GM18909 (cell line): ENCODE results near the gene TARBP1.
"Not testable (repeated sequence)": the region's sequence is repeated elsewhere in the genome, so short reads cannot be mapped to it uniquely, and the experiment has no call there.

ENCODE experiments used
- ATAC-seq: cut with Tn5 transposase; IDR thresholded peaks from one replicate; pipeline ENCODE4 v1.9.1; 2021; ENCODE audit warnings: mild to moderate bottlenecking; ENCODE audit not compliant: unreplicated experiment, poor library complexity

Gene TARBP1

DNA sequence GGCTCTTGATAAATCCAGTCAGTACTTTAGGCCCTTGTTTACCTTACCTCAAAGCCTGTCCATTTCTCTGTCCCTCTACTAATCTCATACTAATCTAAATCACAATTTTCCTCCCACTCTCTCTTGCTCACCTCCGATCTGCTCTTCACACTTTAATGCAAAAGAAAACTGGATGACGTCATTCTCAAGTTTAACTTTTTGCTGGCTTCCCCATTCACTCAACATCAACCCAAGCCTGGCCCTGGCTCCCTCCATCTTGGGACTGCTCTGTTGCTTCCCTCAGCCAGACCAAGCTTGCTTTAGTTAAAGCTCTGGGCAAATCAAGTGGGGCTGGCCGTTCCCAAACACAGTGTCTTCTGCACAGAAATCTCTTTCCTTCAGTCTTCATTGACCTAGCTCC, 76.0 kb downstream of the TARBP1 start:
- ATAC-seq = no peak

DNA sequence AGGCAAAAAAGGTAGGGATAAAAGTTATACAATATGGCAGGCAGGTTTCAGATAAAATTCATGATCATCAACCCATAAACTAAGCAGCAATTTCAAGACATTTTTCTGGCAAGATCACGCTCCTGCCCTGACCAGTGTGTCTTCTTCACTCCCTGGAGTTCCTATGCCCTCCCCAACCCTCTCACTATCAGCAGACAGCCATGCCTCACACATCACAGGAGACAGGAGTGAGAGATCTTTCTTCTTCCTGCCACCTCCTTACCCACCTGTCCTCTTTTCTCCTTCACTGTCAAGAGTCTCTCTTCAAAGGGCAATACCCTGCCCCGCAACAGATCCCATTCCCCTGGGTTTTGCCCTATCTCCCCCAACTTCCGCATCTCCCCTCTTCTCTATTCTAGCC, 77.3 kb downstream of the TARBP1 start:
- no peak for ATAC-seq

- peak; percentile 67 for ATAC-seq
Observed at GRCh38 chr1:234400773-234401172, 78.2 kb downstream of the TARBP1 start.

DNA sequence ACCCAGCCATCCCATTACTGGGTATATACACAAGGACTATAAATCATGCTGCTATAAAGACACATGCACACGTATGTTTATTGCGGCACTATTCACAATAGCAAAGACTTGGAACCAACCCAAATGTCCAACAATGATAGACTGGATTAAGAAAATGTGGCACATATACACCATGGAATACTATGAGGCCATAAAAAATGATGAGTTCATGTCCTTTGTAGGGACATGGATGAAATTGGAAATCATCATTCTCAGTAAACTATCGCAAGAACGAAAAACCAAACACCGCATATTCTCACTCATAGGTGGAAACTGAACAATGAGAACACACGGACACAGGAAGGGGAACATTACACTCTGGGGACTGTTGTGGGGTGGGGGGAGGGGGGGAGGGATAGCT, 79.5 kb downstream of the TARBP1 start:
- ATAC-seq = not testable (repeated sequence)

DNA sequence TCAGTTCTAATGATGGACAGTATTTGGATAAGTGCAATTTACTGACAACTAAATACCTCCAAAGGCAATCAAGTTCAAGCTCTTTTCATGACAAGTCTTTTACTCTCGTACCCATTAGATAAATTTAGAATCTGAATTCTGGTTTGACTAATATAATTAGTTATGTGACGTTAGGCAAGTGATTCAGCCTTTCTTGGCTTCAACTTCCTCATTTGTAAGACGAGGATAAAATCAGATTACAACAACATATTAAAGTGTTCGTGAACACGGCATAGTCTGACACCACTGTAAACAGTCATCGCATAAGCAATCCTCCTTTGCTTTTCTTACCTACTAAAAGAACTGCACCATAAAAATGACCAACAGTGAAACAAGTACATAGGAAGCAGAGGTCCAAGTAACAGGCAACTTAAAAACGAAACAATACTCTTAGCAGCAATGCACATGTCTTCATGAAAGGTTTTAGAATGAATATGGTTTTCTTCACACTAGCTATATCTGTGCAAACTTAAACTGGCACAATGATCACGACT, 80.1 kb downstream of the TARBP1 start:
- peak; percentile 47 for ATAC-seq

DNA sequence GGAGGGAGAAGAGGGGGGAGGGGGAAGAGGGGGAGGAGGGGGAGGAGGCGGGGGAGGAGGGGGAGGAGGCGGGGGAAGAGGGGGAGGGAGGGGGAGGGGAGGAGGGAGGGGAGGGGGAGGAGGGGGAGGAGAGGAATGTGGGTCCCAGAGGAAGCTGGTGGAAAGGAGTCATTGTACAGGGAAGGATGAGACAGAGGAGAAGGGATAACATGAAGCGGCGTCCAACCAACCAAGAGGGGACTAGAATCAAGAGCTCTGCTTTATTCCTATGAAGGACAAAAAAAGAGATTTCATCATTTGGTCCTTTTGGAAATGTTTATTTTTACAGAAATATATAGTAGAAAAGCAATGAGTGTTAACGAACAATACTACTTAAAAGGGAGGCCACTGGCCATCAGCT, 81.2 kb downstream of the TARBP1 start:
- no peak for ATAC-seq

DNA sequence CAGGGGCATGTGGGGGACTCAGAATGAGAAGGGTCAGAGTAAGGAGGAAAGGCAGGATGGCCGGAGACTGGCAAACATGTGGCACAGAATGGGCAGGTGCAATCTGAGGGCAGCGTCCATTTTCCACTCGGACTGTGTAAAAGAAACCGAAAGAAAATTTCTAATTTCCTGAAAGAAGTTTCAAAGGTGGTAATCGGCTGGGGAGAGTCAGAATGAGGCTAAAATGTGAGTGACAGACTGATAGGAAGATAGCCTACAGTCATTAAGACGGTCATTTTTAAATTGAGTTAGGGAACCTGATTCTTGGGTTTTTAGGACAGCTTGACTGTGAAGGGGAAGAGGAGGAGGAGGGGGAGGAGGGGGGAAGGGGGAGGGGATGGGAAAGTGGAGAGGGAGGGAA, 82.1 kb downstream of the TARBP1 start:
- no peak for ATAC-seq

DNA sequence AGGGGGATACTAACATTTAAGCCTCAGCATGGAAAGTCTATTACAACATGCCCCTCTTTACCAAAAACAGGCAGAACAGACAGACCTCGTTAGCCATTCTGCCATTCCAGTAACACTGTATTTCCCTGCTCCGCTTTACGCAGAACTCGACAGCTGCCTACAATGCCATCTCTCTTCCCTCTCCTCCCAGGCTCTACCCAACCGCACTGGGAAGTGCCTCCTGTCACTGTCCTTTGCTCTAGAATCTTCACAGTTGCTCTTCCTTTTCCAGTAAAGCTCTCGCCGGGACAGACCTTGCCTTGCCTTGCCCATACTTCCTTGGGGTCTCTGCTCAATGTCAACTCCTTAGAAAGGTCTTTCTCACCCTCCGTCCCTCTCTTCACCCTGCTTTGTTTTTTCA, 82.9 kb downstream of the TARBP1 start:
- ATAC-seq = no peak

DNA sequence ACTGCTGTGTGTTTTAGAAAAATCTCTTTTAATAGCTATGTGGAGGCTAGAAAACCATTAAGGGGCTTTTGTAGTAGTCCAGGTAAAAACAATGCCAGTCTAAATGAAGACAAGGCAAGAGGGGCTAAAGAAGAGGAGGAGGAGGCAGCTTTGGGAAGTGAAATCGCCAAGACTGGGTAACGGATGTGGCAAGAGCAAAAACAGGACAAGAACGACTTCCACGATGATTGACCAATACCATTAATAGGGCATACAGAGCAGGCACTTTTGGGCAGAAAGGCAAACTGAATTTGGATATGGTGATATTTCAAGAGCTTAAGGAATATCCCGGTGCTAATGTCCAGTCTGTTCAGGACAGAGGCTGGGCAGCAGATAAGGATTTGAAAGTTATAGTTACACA, 83.7 kb downstream of the TARBP1 start:
- ATAC-seq = no peak

DNA sequence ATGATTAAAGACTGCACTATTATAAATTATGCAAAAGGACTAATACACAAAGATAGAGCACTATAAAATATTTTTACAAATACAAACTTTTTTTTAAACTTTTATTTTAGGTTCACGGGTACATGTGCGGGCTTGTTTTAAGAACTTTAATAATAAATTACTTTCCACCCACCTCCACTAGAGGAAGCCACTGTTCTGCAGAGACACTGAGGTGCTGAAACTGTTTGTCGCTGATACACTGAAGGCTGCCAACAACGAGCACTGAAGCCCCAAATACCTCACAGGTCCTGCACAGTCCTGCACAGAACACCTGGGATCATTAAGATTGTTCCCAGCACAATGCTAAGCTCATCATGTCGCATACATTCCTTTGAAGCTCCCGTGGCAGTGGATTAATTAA, 85.8 kb downstream of the TARBP1 start:
- no peak for ATAC-seq

DNA sequence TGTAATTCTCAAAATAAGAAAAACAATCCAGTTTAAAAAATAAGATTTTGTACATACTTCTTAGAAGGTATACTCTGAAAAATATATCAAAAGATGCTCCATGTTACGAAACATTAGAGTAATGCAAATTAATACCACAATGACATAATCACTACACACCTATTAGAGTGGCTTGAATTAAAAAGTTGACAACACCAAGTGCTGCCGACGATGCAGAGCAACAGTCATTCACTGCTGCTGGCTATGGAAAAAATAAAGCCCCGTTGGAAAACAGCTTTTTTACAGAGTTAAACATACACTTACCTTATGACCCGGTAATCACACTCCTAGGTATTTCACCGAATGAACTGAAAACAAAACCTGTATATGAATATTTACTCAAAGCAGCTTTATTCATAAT, 90.9 kb downstream of the TARBP1 start:
- ATAC-seq = no peak

DNA sequence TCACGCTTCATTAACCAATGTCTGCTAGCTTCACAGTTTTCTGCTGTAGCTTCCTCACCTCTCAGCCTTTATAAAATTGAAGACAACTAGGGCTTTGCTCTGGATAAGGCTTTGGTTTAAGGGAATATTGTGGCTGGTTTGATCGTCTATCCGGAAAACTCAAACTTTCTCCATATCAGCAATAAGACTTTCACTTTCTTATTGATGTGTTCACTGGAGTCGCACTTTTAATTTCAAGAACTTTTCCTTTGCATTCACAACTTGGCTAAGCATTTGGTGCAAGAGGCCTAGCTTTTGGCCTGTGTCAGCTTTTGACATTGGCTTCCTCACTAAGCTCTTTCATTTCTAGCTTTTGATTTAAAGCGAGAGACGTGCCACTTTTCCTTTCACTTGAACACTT, 92.9 kb downstream of the TARBP1 start:
- no peak for ATAC-seq

GRCh38 chr1:234381699-234382555, 97.1 kb downstream of the TARBP1 start:
- no peak for ATAC-seq

DNA sequence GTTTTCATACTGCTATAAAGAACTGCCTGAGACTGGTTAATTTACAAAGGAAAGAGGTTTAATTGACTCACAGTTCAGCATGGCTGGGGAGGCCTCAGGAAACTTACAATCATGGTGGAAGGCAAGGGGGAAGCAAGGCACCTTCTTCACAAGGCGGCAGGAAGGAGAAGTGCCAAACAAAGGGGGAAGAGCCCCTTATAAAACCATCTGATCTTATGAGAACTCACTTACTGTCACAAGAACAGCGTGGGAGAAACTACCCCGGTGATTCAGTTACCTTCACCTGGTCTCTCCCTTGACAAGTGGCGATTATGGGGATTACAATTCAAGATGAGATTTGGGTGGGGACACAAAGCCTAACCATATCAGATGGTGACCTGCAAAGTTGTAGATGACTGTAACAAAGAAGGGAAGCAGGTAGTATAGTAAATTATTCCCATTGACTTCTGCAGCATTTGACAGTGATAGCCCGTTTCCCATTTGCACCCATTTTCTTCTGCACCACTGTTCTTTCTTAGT, 99.3 kb downstream of the TARBP1 start:
- ATAC-seq = not testable (repeated sequence)

- no peak for ATAC-seq
Observed at GRCh38 chr1:234375672-234376071, 103.3 kb downstream of the TARBP1 start.

GRCh38 chr1:234373959-234374254, 105.1 kb downstream of the TARBP1 start:
- peak; percentile 17 for ATAC-seq

- peak; percentile 96 for ATAC-seq
Observed at GRCh38 chr1:234373064-234373958, 105.7 kb downstream of the TARBP1 start, which contains the start of gene COA6. TSS of gene COA6 (plus strand) at chr1:234373456. CDS start at chr1:234373467, 11 bp downstream.

GRCh38 chr1:234372011-234372757, 106.8 kb downstream of the TARBP1 start:
- ATAC-seq = no peak

GRCh38 chr1:234371414-234371813, 107.6 kb downstream of the TARBP1 start:
- no peak for ATAC-seq

DNA sequence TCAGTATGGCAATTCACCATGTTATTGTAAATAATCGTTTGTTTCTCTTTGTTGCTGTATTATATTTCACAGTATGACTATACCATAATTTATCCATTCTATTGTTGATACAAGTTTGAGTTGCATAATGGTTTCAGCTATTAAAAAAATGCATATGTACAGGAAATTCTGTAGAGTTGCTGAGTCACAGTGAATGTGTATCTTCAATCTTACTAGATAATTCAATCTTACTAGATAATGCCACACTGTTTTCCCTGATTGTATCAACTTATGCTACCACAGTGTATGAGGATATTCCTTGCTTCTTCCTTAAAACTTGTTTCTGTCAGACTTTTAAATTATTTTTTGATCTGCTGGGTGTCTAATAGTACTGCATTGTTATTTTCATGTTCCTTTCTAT, 109.2 kb downstream of the TARBP1 start:
- ATAC-seq = no peak
